Right renal cortex interstitium (tissue), 3 donors: ENCODE results near the gene CD47. TPM values are rescaled to one million over a fixed set of nuclear protein-coding genes. Genes with fewer than 3 reads are reported as not detected.

Source experiments
- DNase-seq, 3 donors: peaks; one replicate each; pipeline ENCODE4 v3.0.0-alpha.2; 2013; ENCODE audit warnings: low read depth in 3 of 3, low spot score in 2 of 3
- polyA plus RNA-seq, 3 donors: library from polyadenylated mRNA; unstranded; fragments of 120-200 nt; gene quantifications; one replicate each; pipeline ENCODE4 v1.2.1, GENCODE V29; 2013; ENCODE audit not compliant: insufficient read length in 3 of 3

The CD47 gene
- polyA plus RNA-seq, 3 donors = 63.8 to 72.7 (median 72.0) TPM

- no peak for DNase-seq
Measured at GRCh38 chr3:108118038-108118768, 27.4 kb upstream of the CD47 start.

- DNase-seq = no peak
Measured at GRCh38 chr3:108117241-108117775, 26.5 kb upstream of the CD47 start.

DNA sequence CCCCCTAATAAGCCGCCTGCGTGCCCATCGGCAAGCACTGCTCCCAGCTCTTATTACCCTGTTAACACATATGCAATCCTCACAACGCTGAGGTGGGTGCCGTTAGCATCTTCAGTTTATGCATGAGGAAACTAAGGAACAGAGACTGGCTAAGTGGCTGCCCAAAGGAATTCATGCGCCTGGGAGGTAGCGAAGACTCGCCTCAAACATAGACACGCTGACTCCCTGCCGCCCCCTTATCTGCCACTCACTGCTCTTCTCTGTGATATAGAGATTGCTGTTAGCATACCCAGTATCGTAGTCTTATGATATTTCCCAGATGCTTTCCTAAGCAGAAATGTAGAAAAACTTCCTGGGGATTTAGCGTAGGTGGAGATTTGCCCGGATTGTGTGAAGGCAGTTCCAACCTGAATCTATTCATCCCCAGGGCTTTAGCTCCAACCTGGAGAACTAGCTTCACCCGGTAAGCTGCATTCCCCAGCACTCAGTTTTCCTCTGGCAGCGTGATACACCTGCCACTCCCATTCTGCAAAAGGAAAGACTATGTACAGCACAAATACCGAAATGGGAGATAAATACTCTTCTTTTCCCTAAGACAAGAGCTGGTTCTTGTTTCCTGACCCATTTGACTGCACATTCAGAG lies 23.7 kb upstream of the CD47 start:
- DNase-seq = no peak

DNA sequence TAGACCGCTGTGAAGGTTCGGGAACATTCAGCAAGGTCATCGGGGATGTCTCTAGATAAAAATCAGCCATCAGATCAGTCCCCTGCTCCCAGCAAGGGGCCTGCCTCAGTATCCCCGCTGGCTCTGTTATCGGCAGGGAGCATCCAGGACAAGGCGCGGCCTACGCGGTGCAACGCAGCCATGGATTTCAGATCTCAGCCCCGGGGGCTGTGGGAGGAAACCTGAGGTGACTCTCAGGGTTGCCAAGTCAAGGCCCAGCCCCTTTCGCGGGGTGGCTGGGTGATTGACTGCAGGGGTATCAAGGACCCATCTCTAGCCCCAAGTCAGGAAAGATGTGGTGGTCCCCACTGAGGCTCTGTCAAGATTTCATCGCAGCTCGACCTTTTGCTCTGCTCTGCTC lies 23.1 kb upstream of the CD47 start:
- no peak for DNase-seq

- no peak for DNase-seq
Measured at GRCh38 chr3:108110934-108111333, 20.1 kb upstream of the CD47 start.

GRCh38 chr3:108108416-108108815 lies 17.6 kb upstream of the CD47 start:
- no peak for DNase-seq

DNA sequence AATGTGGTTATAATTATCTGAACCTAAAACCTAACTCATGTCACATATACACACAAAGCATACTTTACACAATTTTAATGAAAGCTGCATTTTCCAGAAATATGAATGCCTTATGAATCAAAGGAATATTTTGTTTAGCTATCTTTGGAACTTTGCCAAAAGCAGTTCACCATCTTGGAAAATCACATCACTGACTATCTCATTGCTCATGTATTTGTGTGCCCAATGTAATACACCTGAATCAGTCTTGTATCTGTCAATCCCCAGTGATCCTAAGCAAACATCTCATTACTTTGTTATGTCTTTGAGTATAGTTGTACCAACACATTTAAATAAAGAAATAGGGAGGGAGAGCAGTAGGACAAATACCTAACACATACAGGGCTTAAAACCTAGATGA lies 15.6 kb upstream of the CD47 start:
- no peak for DNase-seq

DNA sequence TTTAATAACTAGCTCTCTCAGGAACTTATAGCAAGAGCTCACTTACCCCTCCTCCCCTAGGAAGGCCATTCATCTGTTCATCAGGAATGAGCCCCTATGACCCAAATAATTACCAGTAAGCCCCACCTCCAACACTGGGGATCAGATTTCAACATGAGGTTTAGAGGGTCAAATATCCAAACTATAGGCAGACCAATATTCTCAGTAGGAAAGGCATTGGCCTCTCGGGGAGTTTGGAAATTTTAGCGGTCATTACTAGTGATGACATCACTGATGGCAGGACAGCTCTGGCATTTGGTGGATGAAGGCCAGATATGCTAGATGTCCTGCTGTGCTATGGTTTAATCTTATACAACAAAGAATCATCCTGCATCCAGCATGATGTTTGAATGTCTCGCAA lies 15.2 kb upstream of the CD47 start:
- DNase-seq = no peak

GRCh38 chr3:108103886-108104797 lies 13.3 kb upstream of the CD47 start:
- DNase-seq = no peak

DNA sequence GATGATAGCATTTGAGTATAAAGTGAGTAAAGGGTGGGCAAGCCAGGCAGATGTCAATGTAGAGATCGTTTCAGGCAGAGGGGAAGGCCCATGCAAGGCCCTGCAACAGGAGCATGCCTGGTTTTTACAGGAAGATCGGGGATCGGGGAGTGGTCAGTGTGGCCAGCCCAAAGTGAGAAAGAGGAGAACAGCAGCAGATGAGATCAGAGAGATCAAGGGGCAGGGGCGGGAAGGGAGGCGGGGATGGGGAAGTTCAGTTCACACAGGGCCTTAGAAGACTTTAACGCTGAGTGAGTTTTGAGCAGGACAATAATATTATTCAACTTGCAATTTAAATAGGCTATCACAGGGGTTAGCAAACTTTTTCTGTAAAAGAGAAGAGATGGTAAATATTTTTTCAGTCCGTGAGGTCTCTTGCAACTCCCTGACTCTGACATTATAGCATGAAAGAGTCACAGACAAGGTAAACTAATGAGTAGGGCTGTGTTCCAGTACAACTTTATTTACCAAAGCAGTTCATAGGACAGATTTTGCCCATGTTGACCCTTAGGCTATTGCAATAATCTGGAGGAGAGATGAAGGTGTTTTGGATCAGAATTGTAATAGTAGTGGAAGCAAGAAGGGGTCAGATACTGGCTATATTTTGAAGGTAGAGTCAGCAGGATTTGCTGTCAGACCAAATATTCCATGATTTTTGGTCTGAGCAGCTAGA lies 12.4 kb upstream of the CD47 start:
- no peak for DNase-seq

DNA sequence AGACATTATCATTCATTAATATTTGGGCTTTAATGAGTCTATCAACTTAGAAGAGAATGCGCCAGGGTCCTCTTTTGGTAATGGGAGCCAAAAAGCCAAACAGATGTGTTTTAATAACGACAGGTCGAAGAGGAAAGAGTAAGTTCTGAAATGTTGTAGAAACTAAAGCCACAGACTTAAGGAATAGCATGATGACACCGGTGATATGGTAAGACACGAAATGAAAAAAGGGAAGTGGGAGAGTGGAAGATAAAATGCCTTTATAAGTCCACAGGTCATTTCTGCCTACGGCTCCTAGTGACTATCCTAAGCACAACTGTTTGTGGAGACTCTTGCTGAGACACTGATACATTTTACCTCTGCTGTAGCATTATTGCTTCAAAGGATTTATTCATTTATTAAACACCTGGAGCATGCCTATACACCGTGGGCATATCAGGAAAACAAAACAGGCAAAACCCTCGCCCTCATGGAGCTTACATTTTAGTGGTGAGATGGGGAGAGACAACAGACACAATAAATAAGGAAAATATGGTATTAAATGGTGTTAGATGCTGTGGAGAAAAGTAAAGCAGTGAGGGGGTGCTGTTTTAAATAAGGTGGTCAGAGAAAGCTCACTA lies 11.7 kb upstream of the CD47 start:
- no peak for DNase-seq

DNA sequence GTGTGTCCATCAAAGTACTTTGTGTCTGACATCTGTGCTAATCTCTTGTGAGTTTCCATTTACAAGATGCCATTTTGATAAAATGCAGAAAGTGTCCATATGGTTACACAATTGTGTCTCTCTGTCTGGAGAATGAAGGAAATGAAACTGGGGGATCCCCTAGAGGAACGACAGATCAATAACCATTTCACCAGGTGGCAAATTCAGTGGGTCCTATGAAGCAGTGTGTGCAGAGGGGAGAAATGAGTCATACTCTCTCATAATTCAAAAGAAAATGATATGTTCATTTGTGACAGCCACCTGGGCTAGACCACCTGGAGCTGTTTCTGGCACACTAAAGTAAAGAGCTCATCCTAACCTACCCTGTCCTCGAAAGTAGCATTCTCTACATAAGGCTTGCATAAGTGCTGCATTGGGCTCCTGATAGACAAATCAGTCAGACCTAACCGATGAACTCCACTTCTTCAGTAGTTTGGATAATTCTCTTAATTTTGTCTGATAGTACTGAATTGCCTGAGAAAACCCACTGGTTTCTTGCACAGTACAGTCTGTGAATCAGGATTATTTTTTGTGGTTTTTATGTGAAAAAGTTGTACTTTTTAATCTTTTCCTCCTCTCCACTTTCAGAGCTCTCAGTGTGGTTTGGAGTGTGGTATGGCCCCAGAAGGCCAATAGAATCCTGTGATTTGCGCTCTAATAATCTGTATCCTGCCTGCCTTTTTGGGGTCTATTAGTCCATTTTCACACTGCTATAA lies 10.3 kb upstream of the CD47 start:
- no peak for DNase-seq

DNA sequence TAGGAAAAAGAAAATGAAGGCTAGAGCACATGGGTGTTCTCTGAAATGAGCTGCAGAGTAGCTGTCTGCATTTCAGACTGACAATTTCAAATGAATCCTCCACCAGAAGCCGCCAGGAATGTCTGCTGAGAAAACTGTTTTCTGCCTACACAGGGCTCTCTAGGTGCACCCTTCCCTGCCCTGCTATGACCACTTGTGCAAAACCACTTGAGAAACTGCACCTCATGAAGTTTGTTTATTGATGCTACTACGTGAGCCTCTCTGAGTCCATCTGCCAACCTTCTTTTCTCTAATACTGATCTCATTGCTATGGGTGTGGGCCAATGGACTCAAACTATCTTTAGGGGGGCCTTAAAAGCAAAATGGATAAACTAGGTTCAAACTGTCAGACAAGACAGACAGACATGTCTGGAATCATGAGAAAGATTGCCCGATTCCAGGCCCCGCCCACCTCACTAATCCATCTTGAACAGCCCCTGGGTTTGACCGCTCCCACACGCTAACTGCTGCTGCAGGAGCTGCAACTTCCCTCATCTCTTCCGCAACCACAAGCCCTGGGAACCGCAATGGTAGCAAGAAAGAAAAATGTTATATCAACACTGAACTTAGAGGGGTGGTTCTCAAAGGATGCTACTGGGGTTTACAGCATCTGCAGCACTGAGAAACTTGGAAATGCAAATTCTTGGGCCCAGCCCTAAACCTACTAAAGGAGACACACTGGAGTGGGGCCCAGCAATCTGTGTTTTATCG lies 9.0 kb upstream of the CD47 start:
- DNase-seq = no peak

DNA sequence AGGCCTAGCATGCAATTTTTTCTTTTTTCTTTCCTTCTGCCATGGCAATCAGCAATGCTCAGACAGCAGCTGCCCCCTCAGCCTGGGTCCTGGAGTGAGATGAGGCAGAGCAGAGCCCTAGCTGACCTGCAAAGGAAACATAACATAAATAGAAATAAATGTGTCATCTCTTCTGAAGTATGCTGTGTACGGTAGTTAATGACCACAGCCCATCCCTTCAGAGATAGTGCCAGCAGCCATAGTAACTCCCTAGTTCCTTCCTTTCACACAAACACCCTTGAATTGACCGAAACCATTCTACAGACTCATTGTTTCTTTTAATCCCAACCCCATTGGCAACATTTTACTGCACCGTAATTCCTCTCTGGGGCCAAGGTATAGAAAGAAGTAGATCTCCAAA lies 8.4 kb upstream of the CD47 start:
- no peak for DNase-seq

- DNase-seq = no peak
Measured at GRCh38 chr3:108098003-108098370, 7.2 kb upstream of the CD47 start.

GRCh38 chr3:108097322-108098002 lies 6.6 kb upstream of the CD47 start:
- DNase-seq = no peak

GRCh38 chr3:108096532-108097321 lies 5.9 kb upstream of the CD47 start:
- no peak for DNase-seq
